C4-2B (cell line): Measurements from ENCODE around the gene NEMF.
"Not testable (repeated sequence)": the region's sequence is repeated elsewhere in the genome, so short reads cannot be mapped to it uniquely, and the experiment has no call there.

Source experiments
- H3K27ac ChIP-seq: fragments of 450-650 bp; 2 replicates; pipeline ENCODE4 v1.5.1; 2017
- ZFX ChIP-seq: fragments of 450-650 bp; IDR thresholded peaks from 2 replicates; pipeline ENCODE4 v1.6.1; 2017
- TF ChIP-seq, protein P1 (sequence below): fragments of 450-650 bp; conservative IDR thresholded peaks from 2 replicates; pipeline ENCODE4 v1.5.1; 2017; ENCODE audit warnings: mild to moderate bottlenecking

The NEMF gene, protein sequence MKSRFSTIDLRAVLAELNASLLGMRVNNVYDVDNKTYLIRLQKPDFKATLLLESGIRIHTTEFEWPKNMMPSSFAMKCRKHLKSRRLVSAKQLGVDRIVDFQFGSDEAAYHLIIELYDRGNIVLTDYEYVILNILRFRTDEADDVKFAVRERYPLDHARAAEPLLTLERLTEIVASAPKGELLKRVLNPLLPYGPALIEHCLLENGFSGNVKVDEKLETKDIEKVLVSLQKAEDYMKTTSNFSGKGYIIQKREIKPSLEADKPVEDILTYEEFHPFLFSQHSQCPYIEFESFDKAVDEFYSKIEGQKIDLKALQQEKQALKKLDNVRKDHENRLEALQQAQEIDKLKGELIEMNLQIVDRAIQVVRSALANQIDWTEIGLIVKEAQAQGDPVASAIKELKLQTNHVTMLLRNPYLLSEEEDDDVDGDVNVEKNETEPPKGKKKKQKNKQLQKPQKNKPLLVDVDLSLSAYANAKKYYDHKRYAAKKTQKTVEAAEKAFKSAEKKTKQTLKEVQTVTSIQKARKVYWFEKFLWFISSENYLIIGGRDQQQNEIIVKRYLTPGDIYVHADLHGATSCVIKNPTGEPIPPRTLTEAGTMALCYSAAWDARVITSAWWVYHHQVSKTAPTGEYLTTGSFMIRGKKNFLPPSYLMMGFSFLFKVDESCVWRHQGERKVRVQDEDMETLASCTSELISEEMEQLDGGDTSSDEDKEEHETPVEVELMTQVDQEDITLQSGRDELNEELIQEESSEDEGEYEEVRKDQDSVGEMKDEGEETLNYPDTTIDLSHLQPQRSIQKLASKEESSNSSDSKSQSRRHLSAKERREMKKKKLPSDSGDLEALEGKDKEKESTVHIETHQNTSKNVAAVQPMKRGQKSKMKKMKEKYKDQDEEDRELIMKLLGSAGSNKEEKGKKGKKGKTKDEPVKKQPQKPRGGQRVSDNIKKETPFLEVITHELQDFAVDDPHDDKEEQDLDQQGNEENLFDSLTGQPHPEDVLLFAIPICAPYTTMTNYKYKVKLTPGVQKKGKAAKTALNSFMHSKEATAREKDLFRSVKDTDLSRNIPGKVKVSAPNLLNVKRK

DNA sequence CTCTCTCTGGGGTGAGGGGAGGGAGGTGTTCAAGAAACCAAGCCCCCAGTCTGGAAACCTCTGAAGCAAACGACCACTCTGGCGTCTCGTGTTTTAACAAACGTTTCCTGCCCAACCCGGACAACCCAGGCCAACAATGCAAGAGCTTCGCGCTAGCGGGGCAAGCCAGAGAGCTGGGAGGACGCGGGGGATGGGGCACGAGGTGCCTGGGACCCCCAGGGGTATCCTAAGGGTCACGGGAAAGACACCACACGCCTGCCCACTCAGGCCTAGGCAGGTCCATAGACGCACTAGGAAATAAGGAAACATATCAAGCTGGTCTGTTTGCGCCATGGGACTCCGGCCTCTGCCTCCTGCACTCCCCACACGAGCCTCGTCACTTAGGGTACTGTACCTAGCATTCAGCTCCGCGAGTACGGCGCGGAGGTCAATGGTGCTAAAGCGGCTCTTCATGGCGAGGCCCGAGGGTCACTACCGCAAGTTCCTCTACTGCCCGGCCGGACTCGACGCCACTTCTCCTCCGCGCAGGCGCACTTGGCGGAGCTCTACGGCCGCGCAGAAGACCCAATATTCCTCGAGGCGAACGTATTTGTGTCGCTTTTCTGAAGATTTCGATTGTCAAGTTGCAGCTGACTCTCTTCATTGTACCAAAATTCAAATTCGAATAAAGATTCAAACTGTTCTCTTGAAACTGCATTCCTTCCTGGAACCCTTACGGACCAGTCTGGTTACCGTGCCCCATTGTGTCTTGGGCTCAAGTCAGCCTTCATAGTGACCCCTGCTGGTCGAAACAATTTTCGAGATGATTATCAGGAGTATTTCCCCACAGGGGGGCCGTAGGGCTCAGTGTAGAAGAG, at the start of gene NEMF:
Gene NEMF (minus strand): TSS at position 488 of the 857 bp plus-strand sequence. CDS start 35 bp downstream, at position 453.
- peak; percentile 91 for TF ChIP-seq ZFX
- TF ChIP-seq, protein P1, sequence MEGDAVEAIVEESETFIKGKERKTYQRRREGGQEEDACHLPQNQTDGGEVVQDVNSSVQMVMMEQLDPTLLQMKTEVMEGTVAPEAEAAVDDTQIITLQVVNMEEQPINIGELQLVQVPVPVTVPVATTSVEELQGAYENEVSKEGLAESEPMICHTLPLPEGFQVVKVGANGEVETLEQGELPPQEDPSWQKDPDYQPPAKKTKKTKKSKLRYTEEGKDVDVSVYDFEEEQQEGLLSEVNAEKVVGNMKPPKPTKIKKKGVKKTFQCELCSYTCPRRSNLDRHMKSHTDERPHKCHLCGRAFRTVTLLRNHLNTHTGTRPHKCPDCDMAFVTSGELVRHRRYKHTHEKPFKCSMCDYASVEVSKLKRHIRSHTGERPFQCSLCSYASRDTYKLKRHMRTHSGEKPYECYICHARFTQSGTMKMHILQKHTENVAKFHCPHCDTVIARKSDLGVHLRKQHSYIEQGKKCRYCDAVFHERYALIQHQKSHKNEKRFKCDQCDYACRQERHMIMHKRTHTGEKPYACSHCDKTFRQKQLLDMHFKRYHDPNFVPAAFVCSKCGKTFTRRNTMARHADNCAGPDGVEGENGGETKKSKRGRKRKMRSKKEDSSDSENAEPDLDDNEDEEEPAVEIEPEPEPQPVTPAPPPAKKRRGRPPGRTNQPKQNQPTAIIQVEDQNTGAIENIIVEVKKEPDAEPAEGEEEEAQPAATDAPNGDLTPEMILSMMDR, result peak; percentile 86
- peak within 1 kb of the TSS; percentile 86 for H3K27ac ChIP-seq

DNA sequence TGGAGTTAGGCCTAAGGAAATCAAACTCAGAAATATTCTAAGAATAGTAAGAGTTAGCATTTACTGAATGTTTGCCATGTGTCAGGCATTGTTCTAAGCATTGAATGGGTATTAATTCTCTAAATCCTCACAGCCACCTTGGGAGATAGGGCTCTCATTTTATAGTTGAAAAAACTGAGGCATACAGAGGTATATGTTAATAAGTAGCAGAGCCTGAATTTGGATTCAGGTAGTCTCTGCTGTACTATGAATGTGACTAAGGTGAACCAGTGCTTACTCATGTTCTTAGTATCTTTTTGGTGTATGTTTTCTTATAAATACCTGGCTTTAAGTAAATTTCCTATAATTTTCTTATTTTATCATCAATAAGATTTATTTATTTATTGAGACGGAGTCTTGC, 48.4 kb upstream of the NEMF start:
- H3K27ac ChIP-seq, result no peak overlapping the region

DNA sequence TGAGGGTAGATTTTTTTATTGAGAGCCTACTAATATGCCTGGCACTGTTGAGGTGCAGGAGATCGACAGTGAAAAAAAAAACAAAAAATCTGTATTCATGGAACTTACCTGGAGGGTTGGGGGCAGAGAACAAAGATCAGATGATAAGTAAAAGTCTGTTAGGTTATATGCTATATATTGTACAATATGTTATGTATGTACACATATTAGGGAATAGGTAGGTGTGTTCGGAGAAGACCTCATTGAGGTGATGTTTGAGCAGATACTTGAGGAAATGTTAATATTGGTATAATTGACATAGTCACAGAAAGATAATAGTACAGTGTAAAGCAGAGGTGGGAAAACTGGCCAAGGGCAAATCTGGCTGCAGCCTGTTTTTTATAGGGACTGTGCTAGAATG, 45.9 kb upstream of the NEMF start:
- no peak for TF ChIP-seq ZFX
- TF ChIP-seq, protein P1, result no peak

More for the DNA sequence above, 48.4 kb upstream of the NEMF start:
- no peak for TF ChIP-seq ZFX
- TF ChIP-seq, protein P1, result no peak

DNA sequence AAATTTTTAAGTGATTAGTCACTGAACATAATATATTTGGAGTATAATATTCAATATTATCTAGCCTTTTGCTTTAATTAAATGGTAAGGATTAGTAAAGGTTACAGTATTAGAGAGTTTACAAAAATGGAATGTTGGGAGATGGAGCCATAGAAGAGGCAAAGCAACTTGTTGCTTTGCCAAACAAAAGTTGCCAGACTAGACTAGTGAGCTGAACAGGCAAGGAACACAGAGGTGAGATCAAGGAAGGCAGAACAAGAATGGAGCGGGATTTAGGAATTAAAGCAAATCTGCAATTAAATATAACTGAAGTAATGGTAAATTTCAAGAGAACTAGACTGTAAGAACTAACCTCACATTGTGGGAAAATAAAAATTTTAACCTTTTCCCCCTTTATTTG, 45.4 kb upstream of the NEMF start:
- no peak overlapping the region for H3K27ac ChIP-seq
- TF ChIP-seq ZFX, result no peak
- TF ChIP-seq, protein P1, result no peak

More for the DNA sequence above, 45.9 kb upstream of the NEMF start:
- H3K27ac ChIP-seq, result no peak overlapping the region

DNA sequence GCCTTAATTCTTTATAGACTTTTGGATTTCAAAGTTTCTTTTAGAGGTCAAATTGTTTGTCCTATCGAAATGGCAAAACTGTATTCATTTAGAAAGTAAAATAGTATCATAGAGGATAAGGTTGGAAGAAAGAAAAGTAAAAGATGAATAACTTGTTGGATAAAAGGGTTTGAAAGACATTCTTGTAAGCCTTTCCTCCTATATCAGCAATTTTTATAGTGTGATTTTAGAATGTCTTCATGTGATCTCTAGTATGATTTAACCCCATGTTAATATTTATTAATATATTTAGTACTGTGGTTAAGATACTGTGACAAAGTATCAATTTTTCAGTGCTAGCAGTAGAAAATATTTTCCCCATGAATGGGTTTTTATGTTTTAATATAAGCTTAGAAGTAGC, 44.8 kb upstream of the NEMF start:
- H3K27ac ChIP-seq, result no peak overlapping the region
- TF ChIP-seq ZFX, result no peak
- TF ChIP-seq, protein P1, result no peak

DNA sequence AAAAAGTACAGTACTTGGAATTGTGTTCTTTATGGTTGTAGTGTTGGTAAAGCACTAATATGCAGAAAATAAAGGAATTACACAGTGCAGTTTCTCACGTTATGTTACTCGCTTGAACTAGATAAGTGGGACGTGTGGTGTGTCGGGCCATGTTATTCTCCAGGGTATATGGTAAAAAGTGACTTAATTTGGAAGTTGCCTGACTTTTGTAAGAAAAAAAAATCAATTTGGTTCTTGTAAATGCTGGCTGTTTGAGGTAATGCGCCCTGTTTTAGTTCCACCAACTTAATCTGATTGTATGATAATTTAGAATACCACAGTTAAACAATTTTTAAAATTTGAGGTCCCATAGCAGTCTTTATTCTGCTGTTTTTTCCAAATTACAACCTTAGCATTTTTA, 44.4 kb upstream of the NEMF start:
- H3K27ac ChIP-seq, result no peak overlapping the region
- TF ChIP-seq, protein P1, result no peak; the same call in 1 of the 2 replicates
- no peak for TF ChIP-seq ZFX

DNA sequence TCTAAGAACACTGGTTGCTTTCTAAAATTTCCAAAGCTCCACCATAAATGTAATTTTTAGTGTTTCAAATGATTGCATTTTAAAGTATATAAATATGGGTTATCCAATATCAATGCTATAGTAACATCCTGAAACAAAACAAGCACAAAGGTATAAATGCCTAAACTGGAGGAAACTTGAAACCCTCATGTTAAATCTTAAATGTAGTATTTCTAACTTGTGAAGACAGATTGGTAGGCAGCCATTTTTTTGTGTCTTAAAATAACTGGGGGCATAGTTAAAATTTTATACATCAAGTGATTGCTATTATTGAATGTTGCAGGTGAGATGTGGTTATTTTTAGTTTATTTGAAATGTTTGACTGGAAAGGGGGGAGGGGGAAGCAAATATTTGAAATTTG, 43.7 kb upstream of the NEMF start:
- H3K27ac ChIP-seq, result not testable (repeated sequence)
